ENCODE data around the gene NME2.

The NME2 gene

DNA sequence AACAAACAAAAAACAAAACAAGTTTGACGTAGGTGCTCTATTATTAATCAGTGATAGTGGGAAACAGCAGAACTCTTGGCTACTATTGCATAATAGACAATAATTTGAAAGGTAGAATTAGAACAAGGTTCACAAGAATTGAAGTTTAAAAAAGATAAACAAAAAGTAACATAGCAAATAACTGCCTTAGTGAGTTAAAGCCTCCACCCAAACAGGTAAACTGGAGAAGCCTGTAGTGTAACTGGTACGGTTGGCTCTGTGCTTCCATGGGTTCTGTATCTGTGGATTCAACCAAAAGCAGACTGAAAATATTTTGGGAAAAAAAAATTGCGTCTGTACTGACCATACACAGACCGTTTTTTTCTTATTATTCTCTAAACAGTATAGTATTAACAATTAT is 55.1 kb downstream of the NME2 start:
- no peaks in the 10 kb centered on the region for H3K27me3 ChIP-seq (replicated peaks; ENCODE audit: control insufficient read depth, insufficient read depth, low read length)
- no peak for DNase-seq (ENCODE audit: low read depth)
- H3K9ac ChIP-seq (ENCODE audit: low read length), result no peak overlapping the region
- H3K4me3 ChIP-seq (ENCODE audit: low read length), result no peak overlapping the region
- H3K9me3 ChIP-seq (ENCODE audit: control insufficient read depth, low read length), result no peaks in the 10 kb centered on the region
- peaks cover 63% of the 10 kb centered on the region for H3K36me3 ChIP-seq (ENCODE audit: control insufficient read depth, insufficient read depth, low read length, severe bottlenecking)
- peaks cover 11% of the 10 kb centered on the region for H3K4me1 ChIP-seq (ENCODE audit: control insufficient read depth, insufficient read depth, low read length)
